Peyer's patch (tissue), 4 donors: ENCODE data around the gene KDM6B. TPM values are rescaled to one million over a fixed set of nuclear protein-coding genes. Genes with fewer than 3 reads are reported as not detected.

Experiments
- DNase-seq, 3 donors: peaks; one replicate each; pipeline ENCODE4 v3.0.0-alpha.2; 2017 to 2019
- H3K27ac ChIP-seq, 4 donors: fragments of 200-600 bp; sonication (generic); one replicate each; pipeline ENCODE4 v1.5.1; 2016 to 2019
- H3K27me3 ChIP-seq, 2 donors: fragments of 200-600 bp; sonication (generic); one replicate each; pipeline ENCODE4 v1.5.1; 2019
- H3K36me3 ChIP-seq, 3 donors: fragments of 200-600 bp; sonication (generic); one replicate each; pipeline ENCODE4 v1.5.1; 2016 to 2019
- H3K4me1 ChIP-seq, 4 donors: fragments of 200-600 bp; sonication (generic); one replicate each; pipeline ENCODE4 v1.5.1; 2016 to 2019
- H3K4me3 ChIP-seq, 4 donors: fragments of 200-600 bp; sonication (generic); 1 replicate in 3 of 4; 2 replicates in 1 of 4; pipeline ENCODE4 v1.5.1; 2016 to 2019; ENCODE audit warnings: mild to moderate bottlenecking in 1 of 4
- H3K9me3 ChIP-seq, 4 donors: fragments of 200-600 bp; sonication (generic); one replicate each; pipeline ENCODE4 v1.5.1; 2016 to 2019; ENCODE audit warnings: mild to moderate bottlenecking in 1 of 4
- CTCF ChIP-seq, 6 experiments: fragments of 450-650 bp in 4 of 6; fragments of 200-600 bp in 2 of 6; sonication (generic) in 1 of 6; IDR thresholded peaks; one replicate each; pipeline ENCODE4 v1.5.1; 2017 to 2019; ENCODE audit warnings: antibody characterized with exemption in 6 of 6, mild to moderate bottlenecking in 3 of 6, moderate library complexity in 1 of 6
- POLR2A ChIP-seq, 2 donors: fragments of 450-650 bp; IDR thresholded peaks; one replicate each; pipeline ENCODE4 v1.5.1; 2017; ENCODE audit warnings: antibody characterized with exemption in 2 of 2, mild to moderate bottlenecking in 2 of 2, moderate library complexity in 2 of 2
- total RNA-seq, 4 donors: library from RNA; depleted of rRNA; stranded (reverse); fragments of >200 nt; gene quantifications; one replicate each; pipeline ENCODE4 v1.1.0, GENCODE V29; 2016

The KDM6B gene
- total RNA-seq, 4 donors from 2014 or later, result 32.1 to 45.6 (median 36.4) TPM

GRCh38 chr17:7852919-7853690 lies 19.1 kb downstream of the KDM6B start:
- Histone ChIP-seq H3K4me3 (no peak overlapping the region), H3K36me3 (peaks cover 0 to 69% (median 0%) of the 10 kb centered on the region in 3 donors), H3K4me1 (peaks cover 10 to 42% (median 17%) of the 10 kb centered on the region in 4 donors), H3K9me3 (no peaks in the 10 kb centered on the region), H3K27me3 (no peaks in the 10 kb centered on the region), H3K27ac (no peak overlapping the region)
- TF ChIP-seq CTCF (IDR thresholded peaks at IDR 0.05) (no peak), POLR2A (IDR thresholded peaks at IDR 0.05) (no peak)
- DNase-seq, result peak in 1 of 3 donors; percentile 52

- Histone ChIP-seq H3K27me3 (no peaks in the 10 kb centered on the region), H3K36me3 (peaks cover 0 to 63% (median 0%) of the 10 kb centered on the region in 3 donors), H3K4me3 (no peak overlapping the region), H3K4me1 (peaks cover 10 to 47% (median 20%) of the 10 kb centered on the region in 4 donors), H3K9me3 (no peaks in the 10 kb centered on the region), H3K27ac (no peak overlapping the region)
- TF ChIP-seq CTCF (IDR thresholded peaks at IDR 0.05) (no peak), POLR2A (IDR thresholded peaks at IDR 0.05) (no peak)
- no peak for DNase-seq
Observed at GRCh38 chr17:7853691-7854038, 19.6 kb downstream of the KDM6B start.

GRCh38 chr17:7854078-7854777 lies 20.2 kb downstream of the KDM6B start:
- H3K27ac ChIP-seq, result no peak overlapping the region
- no peaks in the 10 kb centered on the region for H3K27me3 ChIP-seq
- H3K36me3 ChIP-seq, result peaks cover 0 to 58% (median 0%) of the 10 kb centered on the region in 3 donors
- DNase-seq, result no peak
- peaks cover 10 to 53% (median 20%) of the 10 kb centered on the region in 4 donors for H3K4me1 ChIP-seq
- H3K4me3 ChIP-seq, result no peak overlapping the region
- H3K9me3 ChIP-seq, result no peaks in the 10 kb centered on the region
- TF ChIP-seq POLR2A (IDR thresholded peaks at IDR 0.05) (no peak), CTCF (IDR thresholded peaks at IDR 0.05) (no peak)

- peak within 1 kb of the TSS in 3 of 4 donors; percentile 88 to 94 (median 92) for H3K27ac ChIP-seq
- H3K4me1 ChIP-seq, result peaks cover 10 to 53% (median 20%) of the 10 kb centered on the region in 4 donors
- peaks cover 0 to 50% (median 0%) of the 10 kb centered on the region in 3 donors for H3K36me3 ChIP-seq
- no peaks in the 10 kb centered on the region for H3K9me3 ChIP-seq
- no peaks in the 10 kb centered on the region for H3K27me3 ChIP-seq
- peak in 1 of 3 donors; percentile 52 for DNase-seq
- no peak for TF ChIP-seq CTCF (IDR thresholded peaks at IDR 0.05)
- TF ChIP-seq POLR2A (IDR thresholded peaks at IDR 0.05), result no peak
- H3K4me3 ChIP-seq, result peak within 1 kb of the TSS in 2 of 4 donors; percentile 70 to 77
Observed at GRCh38 chr17:7854851-7855659, 21.0 kb downstream of the KDM6B start, which contains the start of gene TMEM88. Gene TMEM88, plus strand, starts transcription at chr17:7855066. Its CDS starts 9 bp downstream, at chr17:7855075.

GRCh38 chr17:7855660-7856010 lies 21.6 kb downstream of the KDM6B start:
- no peaks in the 10 kb centered on the region for H3K27me3 ChIP-seq
- DNase-seq, result peak in 2 of 3 donors; percentile 56 to 57
- TF ChIP-seq CTCF (IDR thresholded peaks at IDR 0.05), result no peak
- TF ChIP-seq POLR2A (IDR thresholded peaks at IDR 0.05), result no peak
- H3K4me1 ChIP-seq, result peaks cover 10 to 51% (median 20%) of the 10 kb centered on the region in 4 donors
- peaks cover 0 to 44% (median 0%) of the 10 kb centered on the region in 3 donors for H3K36me3 ChIP-seq
- peak overlapping the region in 2 of 4 donors; percentile 70 to 77 for H3K4me3 ChIP-seq
- peak overlapping the region in 3 of 4 donors; percentile 88 to 94 (median 92) for H3K27ac ChIP-seq
- H3K9me3 ChIP-seq, result no peaks in the 10 kb centered on the region
